ENCODE results near the gene STYXL2. TPM values are rescaled to one million over a fixed set of nuclear protein-coding genes. Genes with fewer than 3 reads are reported as not detected.

STYXL2 gene
- total and polyA plus RNA-seq, 9 of the 15 experiments (the other 6 are each of a cell fraction or from before 2014, with no cell fraction given), result not detected

DNA sequence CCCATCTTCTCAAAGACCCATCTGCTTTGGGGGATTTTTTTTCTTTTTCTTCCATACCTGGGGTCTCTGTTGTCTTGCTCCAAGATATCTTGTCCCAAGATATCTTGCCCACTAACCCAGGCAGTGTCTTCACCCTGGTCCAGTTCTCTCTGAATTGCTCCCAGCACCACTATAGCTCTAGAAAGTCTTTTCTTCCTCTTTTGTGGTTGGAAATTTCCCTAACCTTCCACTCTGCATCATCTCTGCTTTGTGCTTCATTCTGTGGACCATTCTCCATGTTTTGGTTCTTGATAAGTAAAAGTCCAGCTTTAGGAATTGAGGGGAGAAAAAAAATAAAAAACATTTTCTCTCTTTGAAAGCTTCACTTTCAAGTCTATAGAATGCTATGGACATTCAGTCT, 20.9 kb downstream of the STYXL2 start:
- CTCF ChIA-PET (ENCODE audit: low intra/inter-chr PET ratio), result no interaction called here
- peaks cover 20 to 37% of the 10 kb centered on the region in 2 experiments for H3K27me3 ChIP-seq (ENCODE audit: control insufficient read depth in 2 of 2, insufficient read depth in 2 of 2, low read length in 2 of 2)
- BruUV-seq (replicated peaks), result no TSS peak
- in situ Hi-C loops (cut with MboI) (no loop called here), intact Hi-C loops (cut with micrococcal nuclease) (no loop called here)
- no peak overlapping the region for H3K27ac ChIP-seq (ENCODE audit: extremely low read depth, low read depth, low read length)
- H3K36me3 ChIP-seq (ENCODE audit: control insufficient read depth, insufficient read depth, low read length), result no peaks in the 10 kb centered on the region
- H3K9ac ChIP-seq (ENCODE audit: insufficient read depth in 1 of 2, low read depth in 2 of 2, low read length in 2 of 2), result no peak overlapping the region
- POLR2A ChIA-PET, result no interaction called here
- no peaks in the 10 kb centered on the region for H4K20me1 ChIP-seq (replicated peaks; ENCODE audit: control insufficient read depth, insufficient read depth, low read length)
- ATAC-seq, result no peak
- H3K4me3 ChIP-seq, result no peak overlapping the region
- no peak for FAIRE-seq
- H3K4me2 ChIP-seq (ENCODE audit: insufficient read depth, low read length), result no peak overlapping the region
- H3K9me3 ChIP-seq (replicated peaks; ENCODE audit: control insufficient read depth, insufficient read depth, low read depth, low read length), result no peaks in the 10 kb centered on the region
- no peaks in the 10 kb centered on the region for H3K4me1 ChIP-seq (replicated peaks in 1 of 2; ENCODE audit: control insufficient read depth in 2 of 2, insufficient read depth in 2 of 2, low read length in 2 of 2)
- H2AFZ ChIP-seq (ENCODE audit: low read depth, low read length), result no peak overlapping the region
- no peaks in the 10 kb centered on the region for H3K79me2 ChIP-seq (ENCODE audit: control insufficient read depth, insufficient read depth, low read length)
- H3K9me1 ChIP-seq (ENCODE audit: control insufficient read depth, insufficient read depth, low read length), result no peaks in the 10 kb centered on the region
- DNase-seq (ENCODE audit: extremely low read depth in 1 of 4, low spot score in 3 of 4), result no peak
- TF ChIP-seq, protein P1, sequence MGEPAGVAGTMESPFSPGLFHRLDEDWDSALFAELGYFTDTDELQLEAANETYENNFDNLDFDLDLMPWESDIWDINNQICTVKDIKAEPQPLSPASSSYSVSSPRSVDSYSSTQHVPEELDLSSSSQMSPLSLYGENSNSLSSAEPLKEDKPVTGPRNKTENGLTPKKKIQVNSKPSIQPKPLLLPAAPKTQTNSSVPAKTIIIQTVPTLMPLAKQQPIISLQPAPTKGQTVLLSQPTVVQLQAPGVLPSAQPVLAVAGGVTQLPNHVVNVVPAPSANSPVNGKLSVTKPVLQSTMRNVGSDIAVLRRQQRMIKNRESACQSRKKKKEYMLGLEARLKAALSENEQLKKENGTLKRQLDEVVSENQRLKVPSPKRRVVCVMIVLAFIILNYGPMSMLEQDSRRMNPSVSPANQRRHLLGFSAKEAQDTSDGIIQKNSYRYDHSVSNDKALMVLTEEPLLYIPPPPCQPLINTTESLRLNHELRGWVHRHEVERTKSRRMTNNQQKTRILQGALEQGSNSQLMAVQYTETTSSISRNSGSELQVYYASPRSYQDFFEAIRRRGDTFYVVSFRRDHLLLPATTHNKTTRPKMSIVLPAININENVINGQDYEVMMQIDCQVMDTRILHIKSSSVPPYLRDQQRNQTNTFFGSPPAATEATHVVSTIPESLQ (CRISPR knock-in tag; IDR thresholded peaks at IDR 0.05), result no peak
- TF ChIP-seq, protein P2, sequence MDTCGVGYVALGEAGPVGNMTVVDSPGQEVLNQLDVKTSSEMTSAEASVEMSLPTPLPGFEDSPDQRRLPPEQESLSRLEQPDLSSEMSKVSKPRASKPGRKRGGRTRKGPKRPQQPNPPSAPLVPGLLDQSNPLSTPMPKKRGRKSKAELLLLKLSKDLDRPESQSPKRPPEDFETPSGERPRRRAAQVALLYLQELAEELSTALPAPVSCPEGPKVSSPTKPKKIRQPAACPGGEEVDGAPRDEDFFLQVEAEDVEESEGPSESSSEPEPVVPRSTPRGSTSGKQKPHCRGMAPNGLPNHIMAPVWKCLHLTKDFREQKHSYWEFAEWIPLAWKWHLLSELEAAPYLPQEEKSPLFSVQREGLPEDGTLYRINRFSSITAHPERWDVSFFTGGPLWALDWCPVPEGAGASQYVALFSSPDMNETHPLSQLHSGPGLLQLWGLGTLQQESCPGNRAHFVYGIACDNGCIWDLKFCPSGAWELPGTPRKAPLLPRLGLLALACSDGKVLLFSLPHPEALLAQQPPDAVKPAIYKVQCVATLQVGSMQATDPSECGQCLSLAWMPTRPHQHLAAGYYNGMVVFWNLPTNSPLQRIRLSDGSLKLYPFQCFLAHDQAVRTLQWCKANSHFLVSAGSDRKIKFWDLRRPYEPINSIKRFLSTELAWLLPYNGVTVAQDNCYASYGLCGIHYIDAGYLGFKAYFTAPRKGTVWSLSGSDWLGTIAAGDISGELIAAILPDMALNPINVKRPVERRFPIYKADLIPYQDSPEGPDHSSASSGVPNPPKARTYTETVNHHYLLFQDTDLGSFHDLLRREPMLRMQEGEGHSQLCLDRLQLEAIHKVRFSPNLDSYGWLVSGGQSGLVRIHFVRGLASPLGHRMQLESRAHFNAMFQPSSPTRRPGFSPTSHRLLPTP (IDR thresholded peaks at IDR 0.05; ENCODE audit: borderline replicate concordance, extremely low read depth, insufficient read length), result no peak
- TF ChIP-seq SPI1 (IDR thresholded peaks at IDR 0.05; ENCODE audit: borderline replicate concordance, low read depth, low read length) (no peak), ZFP91 (CRISPR knock-in tag; IDR thresholded peaks at IDR 0.05) (no peak), ETS2 (tag; IDR thresholded peaks at IDR 0.05; ENCODE audit: borderline replicate concordance, poor library complexity, severe bottlenecking) (no peak), ZNF174 (CRISPR knock-in tag; IDR thresholded peaks at IDR 0.05) (no peak), VEZF1 (CRISPR knock-in tag; IDR thresholded peaks at IDR 0.05) (no peak), CTBP1 (IDR thresholded peaks at IDR 0.05; ENCODE audit: borderline replicate concordance) (no peak), DMBX1 (CRISPR knock-in tag; IDR thresholded peaks at IDR 0.05; ENCODE audit: borderline replicate concordance) (no peak), PHF8 (IDR thresholded peaks at IDR 0.05; ENCODE audit: borderline replicate concordance, low read length) (no peak), PREB (CRISPR knock-in tag; IDR thresholded peaks at IDR 0.05) (no peak), POLR2AphosphoS5 (IDR thresholded peaks at IDR 0.05; ENCODE audit: control insufficient read depth, insufficient read depth, low read depth, low read length) (no peak), TSC22D4 (tag; IDR thresholded peaks at IDR 0.05) (no peak)
